Astrocyte (in vitro differentiated cells and primary cell): ENCODE data around the gene ITM2A.

ENCODE experiments used
- EZH2 ChIP-seq: IDR thresholded peaks from 2 replicates; pipeline ENCODE4 v1.6.1; 2012; ENCODE audit warnings: mild to moderate bottlenecking, low read length, inconsistent platforms; ENCODE audit not compliant: insufficient read depth
- TF ChIP-seq, protein P1 (sequence below): IDR thresholded peaks from 2 replicates; pipeline ENCODE4 v1.5.1; 2011; ENCODE audit warnings: low read depth, mild to moderate bottlenecking, inconsistent platforms, low read length, moderate library complexity; ENCODE audit not compliant: insufficient read depth

DNA sequence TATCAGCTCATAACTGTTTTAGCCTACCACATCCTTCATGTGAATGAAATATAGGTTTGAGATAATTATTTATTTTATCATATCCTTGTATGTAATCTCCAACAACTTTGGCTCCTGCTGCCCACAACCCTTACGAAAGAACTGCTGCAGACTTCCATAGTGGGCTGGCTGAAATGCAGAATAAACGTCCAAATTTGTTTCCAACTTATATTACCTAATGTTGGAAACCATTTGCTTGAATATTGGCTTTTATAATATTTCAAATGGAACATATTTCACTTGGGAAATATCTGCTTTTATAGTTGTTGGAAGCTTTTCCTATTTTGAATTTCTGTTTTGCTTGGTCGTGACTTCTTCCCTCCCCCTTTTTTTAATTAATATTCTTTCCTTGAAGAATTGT is 45.0 kb upstream of the ITM2A start:
- TF ChIP-seq, protein P1, sequence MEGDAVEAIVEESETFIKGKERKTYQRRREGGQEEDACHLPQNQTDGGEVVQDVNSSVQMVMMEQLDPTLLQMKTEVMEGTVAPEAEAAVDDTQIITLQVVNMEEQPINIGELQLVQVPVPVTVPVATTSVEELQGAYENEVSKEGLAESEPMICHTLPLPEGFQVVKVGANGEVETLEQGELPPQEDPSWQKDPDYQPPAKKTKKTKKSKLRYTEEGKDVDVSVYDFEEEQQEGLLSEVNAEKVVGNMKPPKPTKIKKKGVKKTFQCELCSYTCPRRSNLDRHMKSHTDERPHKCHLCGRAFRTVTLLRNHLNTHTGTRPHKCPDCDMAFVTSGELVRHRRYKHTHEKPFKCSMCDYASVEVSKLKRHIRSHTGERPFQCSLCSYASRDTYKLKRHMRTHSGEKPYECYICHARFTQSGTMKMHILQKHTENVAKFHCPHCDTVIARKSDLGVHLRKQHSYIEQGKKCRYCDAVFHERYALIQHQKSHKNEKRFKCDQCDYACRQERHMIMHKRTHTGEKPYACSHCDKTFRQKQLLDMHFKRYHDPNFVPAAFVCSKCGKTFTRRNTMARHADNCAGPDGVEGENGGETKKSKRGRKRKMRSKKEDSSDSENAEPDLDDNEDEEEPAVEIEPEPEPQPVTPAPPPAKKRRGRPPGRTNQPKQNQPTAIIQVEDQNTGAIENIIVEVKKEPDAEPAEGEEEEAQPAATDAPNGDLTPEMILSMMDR: no peak
- no peak for TF ChIP-seq EZH2
